ENCODE data around the gene UBE2R2.
A peak's percentile ranks its signal among the peaks of the same experiment; 100 is the strongest.
"Not testable (repeated sequence)": the region's sequence is repeated elsewhere in the genome, so short reads cannot be mapped to it uniquely, and the experiment has no call there.

UBE2R2 gene

GRCh38 chr9:33856247-33856646, 39.3 kb downstream of the UBE2R2 start:
- TF ChIP-seq CTCF (IDR thresholded peaks at IDR 0.05; ENCODE audit: borderline replicate concordance, insufficient read depth, low read depth, low read length) = no peak
- H3K4me3 ChIP-seq (ENCODE audit: low read depth, low read length) = no peak overlapping the region

GRCh38 chr9:33858423-33858822, 41.5 kb downstream of the UBE2R2 start:
- no peak for TF ChIP-seq CTCF (IDR thresholded peaks at IDR 0.05; ENCODE audit: borderline replicate concordance, insufficient read depth, low read depth, low read length)
- no peak overlapping the region for H3K4me3 ChIP-seq (ENCODE audit: low read depth, low read length)

DNA sequence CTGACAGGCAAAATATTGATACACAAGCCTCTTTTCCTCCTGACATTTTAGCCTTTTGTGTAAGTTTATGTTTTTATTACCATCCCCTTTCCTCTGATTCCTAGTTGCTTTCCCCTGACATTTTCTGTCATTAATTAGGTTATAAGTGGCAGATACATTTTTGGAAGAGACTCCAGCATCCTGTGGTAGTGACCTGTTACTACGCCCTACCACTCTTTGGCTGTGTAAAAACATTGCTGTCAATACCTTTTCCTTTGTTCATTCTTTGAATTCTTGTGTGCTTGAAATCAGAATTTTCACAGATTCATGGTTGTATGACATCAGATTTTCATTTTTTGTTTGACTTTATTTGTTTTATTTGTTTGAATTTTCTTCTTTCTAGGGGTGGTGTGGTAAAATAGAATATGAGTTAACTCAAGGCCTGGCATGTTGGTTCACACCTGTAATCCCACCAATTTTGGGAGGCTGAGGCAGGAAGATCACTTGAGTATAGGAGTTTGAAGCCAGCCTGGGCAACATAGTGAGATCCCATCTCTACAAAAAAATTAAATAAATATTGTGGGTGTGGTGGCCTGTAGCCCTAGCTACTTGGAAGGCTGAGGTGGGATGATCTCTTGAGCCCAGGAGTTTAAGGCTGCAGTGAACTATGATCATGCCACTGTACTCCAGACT, 43.4 kb downstream of the UBE2R2 start:
- TF ChIP-seq CTCF (IDR thresholded peaks at IDR 0.05; ENCODE audit: borderline replicate concordance, insufficient read depth, low read depth, low read length) = peak; percentile 23; the same call in 1 of the 2 replicates
- no peak overlapping the region for H3K4me3 ChIP-seq (ENCODE audit: low read depth, low read length)

DNA sequence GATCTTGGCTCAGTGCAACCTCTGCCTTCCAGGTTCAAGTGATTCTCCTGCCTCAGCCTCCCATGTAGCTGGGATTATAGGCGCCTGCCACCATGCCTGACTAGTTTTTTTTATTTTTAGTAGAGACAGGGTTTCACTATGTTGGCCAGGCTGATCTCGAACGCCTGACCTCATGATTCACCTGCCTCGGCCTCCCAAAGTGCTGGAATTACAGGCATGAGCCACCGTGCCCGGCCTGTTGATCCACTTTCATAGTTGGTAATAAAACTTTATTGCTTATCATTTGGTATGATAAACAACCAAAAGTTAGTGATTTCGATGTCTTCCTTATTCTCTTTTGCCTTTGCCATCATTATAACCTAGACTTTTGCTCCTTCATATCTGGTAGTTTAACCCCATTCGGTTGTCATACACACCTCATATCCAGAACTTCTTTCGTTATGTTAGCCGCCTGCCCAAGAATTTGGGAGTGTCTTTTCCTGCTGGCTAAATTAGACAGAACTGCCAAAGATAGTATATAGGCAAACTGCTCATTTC, 45.0 kb downstream of the UBE2R2 start:
- H3K4me3 ChIP-seq (ENCODE audit: low read depth, low read length) = no peak overlapping the region
- TF ChIP-seq CTCF (IDR thresholded peaks at IDR 0.05; ENCODE audit: borderline replicate concordance, insufficient read depth, low read depth, low read length) = no peak

DNA sequence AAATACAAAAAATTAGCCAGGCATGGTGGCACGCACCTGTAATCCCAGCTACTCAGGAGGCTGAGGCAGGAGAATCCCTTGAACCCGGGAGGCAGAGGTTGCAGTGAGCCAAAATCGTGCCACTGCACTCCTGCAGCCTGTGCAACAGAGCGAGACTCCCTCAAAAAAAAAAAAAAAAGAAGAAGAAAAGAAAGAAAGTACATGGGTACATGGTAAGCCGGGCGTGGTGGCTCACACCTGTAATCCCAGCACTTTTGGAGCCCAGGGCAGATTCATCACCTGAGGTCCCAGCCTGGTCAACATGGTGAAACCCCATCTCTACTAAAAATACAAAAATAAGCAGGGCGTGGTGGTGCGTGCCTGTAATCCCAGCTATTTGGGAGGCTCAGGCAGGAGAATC, 46.1 kb downstream of the UBE2R2 start:
- H3K4me3 ChIP-seq (ENCODE audit: low read depth, low read length) = not testable (repeated sequence)

GRCh38 chr9:33867747-33868439, 50.9 kb downstream of the UBE2R2 start:
- H3K4me3 ChIP-seq (ENCODE audit: low read depth, low read length) = no peak overlapping the region
- no peak for TF ChIP-seq CTCF (IDR thresholded peaks at IDR 0.05; ENCODE audit: borderline replicate concordance, insufficient read depth, low read depth, low read length)

- TF ChIP-seq CTCF (IDR thresholded peaks at IDR 0.05; ENCODE audit: borderline replicate concordance, insufficient read depth, low read depth, low read length) = no peak
- H3K4me3 ChIP-seq (ENCODE audit: low read depth, low read length) = no peak overlapping the region
These were observed 51.5 kb downstream of the UBE2R2 start for GRCh38 chr9:33868440-33868973.

GRCh38 chr9:33869243-33869642, 52.3 kb downstream of the UBE2R2 start:
- not testable (repeated sequence) for H3K4me3 ChIP-seq (ENCODE audit: low read depth, low read length)
